22Rv1 (cell line): ENCODE measurements around the gene MX2.

Source experiments
- CTCF ChIP-seq: fragments of 450-650 bp; IDR thresholded peaks from 2 replicates; pipeline ENCODE4 v1.5.1; 2017; ENCODE audit warnings: mild to moderate bottlenecking
- ZFX ChIP-seq: fragments of 450-650 bp; IDR thresholded peaks from 2 replicates; pipeline ENCODE4 v1.6.1; 2017; ENCODE audit warnings: antibody characterized with exemption, borderline replicate concordance

- no peak for TF ChIP-seq CTCF
- TF ChIP-seq ZFX: no peak
These were observed 42.1 kb downstream of the MX2 start for GRCh38 chr21:41403966-41404365.
